Nephron progenitor cell (in vitro differentiated cells): ENCODE measurements around the gene PLEKHF1.

ENCODE experiments used
- DNase-seq: peaks from one replicate; pipeline ENCODE4 v3.0.0; 2021
- H3K27ac Mint-ChIP-seq: 2 replicates; pipeline ENCODE4 v1.8.0; 2021; ENCODE audit warnings: mild to moderate bottlenecking, moderate library complexity, mixed read lengths
- H3K27me3 Mint-ChIP-seq: 2 replicates; pipeline ENCODE4 v1.8.0; 2021; ENCODE audit warnings: mild to moderate bottlenecking, low read depth, mixed read lengths; ENCODE audit not compliant: poor library complexity
- H3K36me3 Mint-ChIP-seq: 2 replicates; pipeline ENCODE4 v1.8.0; 2021; ENCODE audit warnings: low read depth, mixed read lengths
- H3K4me1 Mint-ChIP-seq: 2 replicates; pipeline ENCODE4 v1.8.0; 2021; ENCODE audit warnings: mixed read lengths
- H3K4me3 Mint-ChIP-seq: 2 replicates; pipeline ENCODE4 v1.8.0; 2021; ENCODE audit warnings: mild to moderate bottlenecking, moderate library complexity, mixed read lengths
- H3K9me3 Mint-ChIP-seq: 2 replicates; pipeline ENCODE4 v1.8.0; 2021; ENCODE audit warnings: mild to moderate bottlenecking, moderate library complexity, mixed read lengths
- TF ChIP-seq, protein P1 (sequence below): fragments of 200-600 bp; sonication (generic); IDR thresholded peaks from 2 replicates; pipeline ENCODE4 v1.5.0; 2021; ENCODE audit warnings: antibody characterized with exemption

Gene PLEKHF1

GRCh38 chr19:29618871-29619270, 46.4 kb upstream of the PLEKHF1 start:
- Mint-ChIP-seq H3K9me3 (no peaks in the 10 kb centered on the region), H3K36me3 (peaks cover 13% of the 10 kb centered on the region), H3K4me3 (no peak overlapping the region), H3K4me1 (peaks cover 45% of the 10 kb centered on the region), H3K27ac (no peak overlapping the region), H3K27me3 (peaks cover 10% of the 10 kb centered on the region)
- TF ChIP-seq, protein P1, sequence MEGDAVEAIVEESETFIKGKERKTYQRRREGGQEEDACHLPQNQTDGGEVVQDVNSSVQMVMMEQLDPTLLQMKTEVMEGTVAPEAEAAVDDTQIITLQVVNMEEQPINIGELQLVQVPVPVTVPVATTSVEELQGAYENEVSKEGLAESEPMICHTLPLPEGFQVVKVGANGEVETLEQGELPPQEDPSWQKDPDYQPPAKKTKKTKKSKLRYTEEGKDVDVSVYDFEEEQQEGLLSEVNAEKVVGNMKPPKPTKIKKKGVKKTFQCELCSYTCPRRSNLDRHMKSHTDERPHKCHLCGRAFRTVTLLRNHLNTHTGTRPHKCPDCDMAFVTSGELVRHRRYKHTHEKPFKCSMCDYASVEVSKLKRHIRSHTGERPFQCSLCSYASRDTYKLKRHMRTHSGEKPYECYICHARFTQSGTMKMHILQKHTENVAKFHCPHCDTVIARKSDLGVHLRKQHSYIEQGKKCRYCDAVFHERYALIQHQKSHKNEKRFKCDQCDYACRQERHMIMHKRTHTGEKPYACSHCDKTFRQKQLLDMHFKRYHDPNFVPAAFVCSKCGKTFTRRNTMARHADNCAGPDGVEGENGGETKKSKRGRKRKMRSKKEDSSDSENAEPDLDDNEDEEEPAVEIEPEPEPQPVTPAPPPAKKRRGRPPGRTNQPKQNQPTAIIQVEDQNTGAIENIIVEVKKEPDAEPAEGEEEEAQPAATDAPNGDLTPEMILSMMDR = no peak
- no peak for DNase-seq

DNA sequence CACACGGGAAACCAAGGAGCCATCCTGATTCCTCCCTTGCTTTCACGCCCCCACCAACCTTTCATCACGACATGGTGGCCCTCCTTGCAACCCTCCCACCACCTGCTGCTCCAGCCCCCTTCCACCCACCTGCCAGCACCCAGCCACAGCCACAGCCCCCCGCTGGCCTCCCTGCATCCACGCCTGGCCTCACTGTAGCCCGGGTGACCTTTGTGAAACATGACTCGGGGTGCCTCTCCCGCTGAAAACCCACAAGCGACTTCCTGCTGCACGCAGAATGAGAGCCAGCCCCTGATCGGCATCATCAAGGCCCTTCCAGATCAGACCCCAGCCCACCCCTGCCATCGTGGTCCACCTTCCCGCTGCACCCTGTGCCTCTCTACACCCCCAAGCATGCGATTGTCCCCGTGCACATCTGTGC, 44.3 kb upstream of the PLEKHF1 start:
- Mint-ChIP-seq H3K4me3 (peak overlapping the region; percentile 33), H3K27ac (peak overlapping the region; percentile 77)
- DNase-seq = no peak

DNA sequence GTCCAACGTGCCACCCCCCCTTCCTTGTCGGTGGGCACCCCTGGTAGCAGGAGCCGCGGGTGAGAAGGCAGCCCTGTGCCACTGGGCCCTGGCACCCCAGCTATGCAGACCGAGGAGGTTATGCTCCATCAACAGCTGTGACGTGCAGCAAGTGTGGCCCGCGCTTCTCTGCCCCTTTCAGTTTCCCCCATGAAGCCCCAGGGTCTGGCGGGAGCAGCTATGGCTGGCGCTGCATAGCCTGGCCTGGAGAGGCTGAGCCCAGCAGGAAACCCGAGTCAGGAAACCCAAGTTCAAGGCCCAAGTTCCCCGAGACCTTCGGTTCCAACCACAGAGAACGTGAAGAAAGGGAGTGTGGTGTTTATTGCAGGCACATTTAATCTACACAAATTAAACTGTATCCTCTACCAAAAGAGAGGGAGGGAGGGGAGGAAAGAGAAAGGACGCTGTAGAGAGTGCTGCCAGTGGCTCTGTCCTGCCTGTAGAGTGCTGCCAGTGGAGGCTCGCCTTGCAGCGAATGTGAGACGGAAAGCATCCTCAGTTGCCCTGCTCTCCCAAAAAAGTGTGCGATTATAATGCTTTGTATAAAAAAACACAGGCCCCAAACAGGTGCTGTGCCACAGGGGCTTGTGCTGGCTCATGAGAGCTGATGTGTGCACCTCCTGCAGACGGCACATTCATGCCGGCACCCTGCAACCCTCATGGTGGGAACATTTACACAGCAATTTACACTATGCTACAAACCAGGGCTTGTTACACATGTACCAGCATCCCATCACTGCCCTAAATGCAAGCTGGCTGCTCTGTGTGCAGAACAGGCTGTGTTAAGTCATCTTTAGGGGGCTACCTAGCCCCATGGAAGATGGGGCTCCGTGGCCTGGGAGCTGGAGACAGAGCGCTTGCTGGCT, 42.8 kb upstream of the PLEKHF1 start:
- Mint-ChIP-seq H3K36me3 (no peaks in the 10 kb centered on the region), H3K27ac (peak overlapping the region; percentile 75), H3K27me3 (peaks cover 10% of the 10 kb centered on the region), H3K4me1 (peaks cover 46% of the 10 kb centered on the region), H3K9me3 (no peaks in the 10 kb centered on the region), H3K4me3 (no peak overlapping the region)
- no peak for DNase-seq
- TF ChIP-seq, protein P1 = no peak

More for the DNA sequence above, 44.3 kb upstream of the PLEKHF1 start:
- Mint-ChIP-seq H3K9me3 (no peaks in the 10 kb centered on the region), H3K27me3 (peaks cover 10% of the 10 kb centered on the region), H3K36me3 (peaks cover 3% of the 10 kb centered on the region), H3K4me1 (peaks cover 53% of the 10 kb centered on the region)
- TF ChIP-seq, protein P1 = no peak

DNA sequence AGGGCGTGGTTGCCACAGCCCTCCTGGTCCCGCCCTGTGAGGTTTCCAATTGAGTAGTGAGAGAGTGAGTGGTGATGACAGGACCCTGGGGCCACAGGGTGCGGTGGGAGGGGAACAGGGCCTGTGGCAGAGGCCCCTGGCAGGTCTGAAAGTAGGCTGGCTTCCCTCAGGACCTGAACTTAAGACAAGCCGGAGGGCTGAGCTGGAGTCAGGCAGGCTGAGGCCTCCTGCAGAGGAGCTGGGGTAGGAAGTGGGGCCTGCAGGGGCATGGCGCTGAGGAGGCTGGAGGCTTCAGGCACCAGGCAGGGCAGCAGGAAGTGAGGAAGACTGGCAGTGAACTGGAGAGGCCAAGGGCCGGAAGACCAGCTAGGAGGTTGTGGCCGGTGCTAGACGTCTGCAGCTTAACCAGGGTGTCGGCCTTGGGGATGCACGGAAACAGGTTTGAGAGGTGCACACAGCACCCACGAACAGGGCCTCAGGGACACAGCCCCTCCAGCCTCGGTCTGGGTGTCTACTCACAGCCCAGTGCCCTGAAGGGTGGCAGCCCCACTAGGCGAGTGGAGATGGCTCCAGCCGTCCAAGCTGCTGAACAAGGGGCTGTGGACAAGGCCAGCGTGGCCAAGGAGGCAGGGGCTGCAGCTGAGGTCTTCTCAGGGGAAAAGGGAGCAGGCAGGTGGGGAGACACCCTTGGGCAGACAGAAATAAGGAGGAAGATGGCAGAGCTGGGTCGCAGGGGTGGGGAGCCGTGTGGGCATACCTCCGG, 41.4 kb upstream of the PLEKHF1 start:
- Mint-ChIP-seq H3K4me1 (peaks cover 33% of the 10 kb centered on the region), H3K27ac (no peak overlapping the region)
- no peak for DNase-seq

GRCh38 chr19:29624489-29625185, 40.6 kb upstream of the PLEKHF1 start:
- Mint-ChIP-seq H3K27me3 (peaks cover 10% of the 10 kb centered on the region), H3K9me3 (no peaks in the 10 kb centered on the region), H3K4me3 (no peak overlapping the region), H3K4me1 (peaks cover 30% of the 10 kb centered on the region), H3K27ac (peak overlapping the region; percentile 68), H3K36me3 (no peaks in the 10 kb centered on the region)
- TF ChIP-seq, protein P1 = no peak
- DNase-seq = no peak

More for the DNA sequence above, 41.4 kb upstream of the PLEKHF1 start:
- TF ChIP-seq, protein P1 = no peak
- Mint-ChIP-seq H3K9me3 (no peaks in the 10 kb centered on the region), H3K36me3 (no peaks in the 10 kb centered on the region), H3K4me3 (no peak overlapping the region), H3K27me3 (peaks cover 10% of the 10 kb centered on the region)
